HG02970 (cell line): ENCODE measurements around the gene PAK6.

Experiments
- ATAC-seq: cut with Tn5 transposase; IDR thresholded peaks from one replicate; pipeline ENCODE4 v1.9.1; 2021; ENCODE audit warnings: mild to moderate bottlenecking, moderate library complexity, moderate number of reproducible peaks; ENCODE audit not compliant: unreplicated experiment, low FRiP score

Gene PAK6

DNA sequence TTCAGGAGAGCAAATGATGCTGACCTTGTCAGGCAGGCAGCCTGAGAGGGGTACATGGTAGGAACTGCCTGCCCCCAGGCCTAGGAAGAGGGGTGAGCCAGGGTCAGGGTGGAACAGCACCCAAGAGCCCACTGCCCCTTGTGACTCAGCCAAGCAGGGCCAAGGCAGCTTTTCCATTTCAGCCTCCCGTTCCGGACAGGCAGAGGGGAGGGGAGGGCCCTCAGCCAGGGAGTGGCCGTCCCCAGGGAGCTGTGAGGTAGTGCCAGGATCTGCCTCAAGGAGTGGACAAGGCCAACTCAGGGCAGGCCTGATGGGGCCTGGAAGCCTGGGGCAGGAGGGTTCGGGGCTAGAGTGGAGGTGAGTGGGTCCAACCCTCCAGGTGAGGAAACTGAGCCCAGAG is 49.1 kb downstream of the PAK6 start:
- ATAC-seq: no peak

DNA sequence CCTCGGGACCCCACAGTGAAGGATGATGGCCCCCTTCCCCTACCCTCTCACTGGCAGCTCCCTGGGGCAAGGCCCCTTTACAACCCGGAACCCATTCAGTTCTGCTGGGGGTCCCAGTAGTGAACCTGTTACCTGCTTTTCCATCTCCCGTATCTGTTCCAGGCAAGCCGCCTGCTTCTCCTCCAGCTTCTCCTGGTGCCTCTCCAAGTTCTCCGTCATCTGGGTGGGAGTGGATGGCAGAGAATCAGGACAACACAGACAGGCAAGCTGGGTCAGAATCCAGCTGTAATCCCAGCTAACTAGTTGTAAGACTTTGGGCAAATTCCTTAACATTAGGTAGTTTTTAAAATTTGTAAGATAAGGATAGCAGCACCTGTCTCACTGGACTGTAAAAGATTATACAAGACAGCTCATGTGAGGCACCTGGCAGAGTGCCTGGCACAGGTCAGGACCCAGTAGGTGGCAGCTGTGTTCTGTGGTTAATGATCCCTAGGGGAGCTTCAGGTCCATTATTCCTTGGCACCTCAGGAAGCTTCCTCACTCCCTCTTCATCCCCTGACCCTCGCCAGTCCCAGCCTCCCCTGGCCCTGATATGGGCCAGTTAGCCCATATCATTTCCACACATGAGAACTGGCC is 50.4 kb downstream of the PAK6 start:
- no peak for ATAC-seq

DNA sequence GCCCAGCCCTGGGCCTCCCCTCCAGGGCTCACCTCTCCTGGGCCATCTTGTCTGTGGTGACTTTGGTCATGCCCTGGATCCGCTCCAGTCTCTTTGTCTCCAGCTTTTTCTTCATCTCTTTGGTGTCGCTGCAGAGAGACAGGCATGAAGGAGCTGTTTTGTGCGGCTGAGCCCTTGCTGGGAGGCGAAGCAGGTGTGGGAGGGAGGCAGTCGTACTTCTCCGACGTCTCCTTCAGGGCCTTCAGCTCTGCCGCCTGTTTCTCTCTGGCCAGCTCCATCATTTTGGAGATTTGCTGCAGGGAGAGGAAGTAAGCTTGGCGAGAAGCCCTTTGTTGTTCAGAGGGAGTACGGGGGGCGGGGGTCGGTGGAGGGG is 51.7 kb downstream of the PAK6 start:
- no peak for ATAC-seq

DNA sequence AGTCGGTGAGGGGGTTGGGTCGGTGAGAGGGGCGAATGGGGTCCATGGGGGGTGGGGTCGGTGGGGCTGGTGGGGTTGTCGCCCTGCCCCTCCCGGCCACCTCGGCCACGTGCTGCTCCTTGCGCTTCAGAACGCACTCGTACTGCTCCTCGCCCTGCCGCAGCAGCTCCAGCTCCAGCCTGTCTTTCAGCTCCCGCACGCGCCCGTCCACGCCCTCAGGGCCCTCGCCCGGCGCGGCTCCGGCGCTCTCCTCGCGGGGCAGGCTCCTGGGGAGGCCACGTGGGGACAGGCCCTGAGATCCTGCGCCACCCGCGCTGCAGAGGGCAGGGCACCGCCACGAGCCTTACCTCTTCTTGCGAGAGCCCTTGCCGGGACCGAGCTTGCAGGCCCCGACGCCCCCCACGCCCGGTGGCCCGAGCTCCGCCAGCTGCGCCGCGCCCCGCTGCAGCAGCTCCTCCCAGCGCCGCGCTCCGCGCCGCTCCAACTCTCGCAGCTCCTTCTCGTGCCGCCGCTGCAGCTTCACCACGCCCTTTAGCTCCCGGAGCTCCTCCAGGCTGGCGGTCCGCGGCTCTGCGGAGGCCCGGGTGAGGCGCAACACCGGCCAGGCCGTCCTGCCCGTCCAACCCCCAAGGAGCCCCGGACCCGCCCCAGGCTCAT is 52.2 kb downstream of the PAK6 start:
- no peak for ATAC-seq

DNA sequence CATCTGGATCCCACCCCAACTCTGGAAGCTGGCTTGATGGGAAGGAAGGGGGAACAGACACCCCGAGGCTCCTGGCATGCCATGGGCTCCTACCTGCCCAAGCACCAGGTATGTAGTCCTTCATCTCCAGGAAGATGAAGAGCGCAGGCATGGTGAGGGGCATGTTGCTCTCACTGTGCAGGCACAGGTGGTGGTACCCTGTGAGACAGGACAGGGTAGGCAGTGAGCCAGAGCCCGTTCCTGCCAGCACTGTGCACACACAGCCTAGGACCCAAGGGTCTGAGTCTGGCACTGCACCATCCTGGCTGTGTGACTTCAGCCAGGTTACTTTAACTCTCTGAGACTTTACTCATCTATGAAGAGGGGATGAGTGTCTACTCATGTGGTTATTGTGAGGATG is 53.4 kb downstream of the PAK6 start:
- ATAC-seq: no peak

- no peak for ATAC-seq
Observed at GRCh38 chr15:40293006-40293405, 54.1 kb downstream of the PAK6 start.

DNA sequence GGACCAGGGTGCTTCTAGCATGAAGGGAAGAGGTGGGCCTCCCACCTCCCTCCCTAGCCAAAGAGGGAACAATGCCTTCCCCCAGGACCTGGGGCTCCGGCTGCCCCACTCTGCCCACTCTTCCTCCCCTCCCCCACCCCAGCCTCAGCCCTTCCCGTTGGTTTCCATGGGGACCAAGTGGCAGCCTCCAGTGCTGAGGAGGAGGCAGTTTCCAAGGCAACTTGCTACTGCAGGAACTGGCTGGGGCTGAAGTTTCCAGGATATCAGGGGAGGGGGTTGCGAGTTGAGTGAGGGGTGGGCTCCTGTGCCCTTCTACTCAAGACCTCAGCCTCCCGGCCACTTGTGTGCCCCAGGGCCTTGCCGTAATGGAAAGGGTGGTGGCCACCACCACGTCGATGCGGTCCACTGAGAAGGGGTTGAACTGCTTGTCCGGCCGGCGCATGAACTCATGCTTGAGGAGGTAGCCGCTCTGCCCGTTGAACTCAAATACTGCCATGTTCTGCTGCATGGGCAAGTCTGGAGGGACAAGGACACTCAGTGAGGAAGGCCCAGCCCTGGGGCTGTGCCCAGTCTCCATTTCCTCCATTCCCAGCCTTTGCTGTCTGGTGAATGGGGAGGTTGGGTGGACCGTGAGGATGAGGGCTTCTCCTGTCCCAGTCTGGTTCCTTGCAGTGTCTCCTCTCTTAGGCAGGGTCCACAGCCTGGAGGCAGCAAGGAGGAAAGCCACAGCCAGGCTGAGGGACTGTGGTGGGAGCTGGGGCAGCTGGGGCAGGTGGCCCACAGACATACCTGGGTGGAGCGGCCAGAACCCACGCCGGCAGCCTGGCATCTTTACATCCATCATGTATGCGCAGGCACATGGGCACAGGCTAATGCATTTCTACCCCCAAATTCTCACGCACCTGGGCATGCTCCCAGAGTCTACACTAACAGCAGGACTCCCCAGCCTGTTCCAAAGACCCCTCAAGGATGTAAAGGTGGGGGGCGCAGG is 55.3 kb downstream of the PAK6 start:
- ATAC-seq: no peak

- no peak for ATAC-seq
Observed at GRCh38 chr15:40295297-40295696, 56.4 kb downstream of the PAK6 start.

DNA sequence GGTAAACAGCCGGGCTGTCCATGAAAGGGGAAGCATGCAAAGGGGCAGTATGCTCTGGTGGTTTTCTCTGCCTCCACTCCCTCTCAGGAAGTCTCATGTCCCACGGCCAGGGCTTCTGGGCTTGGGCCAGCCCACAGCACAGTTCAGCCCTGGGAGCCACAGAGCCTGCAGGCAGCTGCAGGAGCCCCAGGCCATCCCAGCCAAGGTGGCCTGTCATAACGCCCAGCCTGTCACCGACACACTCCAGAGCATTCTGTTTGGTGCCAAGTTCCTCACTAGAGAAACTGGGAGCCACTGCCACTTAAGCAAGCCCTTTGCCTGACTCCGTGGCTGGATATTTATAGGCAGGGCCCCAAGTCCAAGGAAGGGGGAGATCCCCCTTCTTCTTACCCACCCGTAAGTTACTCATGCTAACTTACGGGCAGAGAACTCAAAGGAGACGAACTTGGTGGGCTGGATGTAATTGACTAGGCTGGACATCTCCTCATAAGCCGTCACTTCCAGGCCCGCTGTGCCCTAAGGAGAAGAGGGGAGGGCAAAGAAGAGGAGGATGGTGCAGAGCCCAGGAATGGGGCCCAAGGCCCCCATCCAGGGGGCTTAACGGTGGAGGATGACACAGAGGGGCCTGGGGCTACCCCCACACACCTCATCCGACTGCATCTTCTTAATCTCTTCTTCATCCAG is 57.2 kb downstream of the PAK6 start:
- ATAC-seq: no peak

DNA sequence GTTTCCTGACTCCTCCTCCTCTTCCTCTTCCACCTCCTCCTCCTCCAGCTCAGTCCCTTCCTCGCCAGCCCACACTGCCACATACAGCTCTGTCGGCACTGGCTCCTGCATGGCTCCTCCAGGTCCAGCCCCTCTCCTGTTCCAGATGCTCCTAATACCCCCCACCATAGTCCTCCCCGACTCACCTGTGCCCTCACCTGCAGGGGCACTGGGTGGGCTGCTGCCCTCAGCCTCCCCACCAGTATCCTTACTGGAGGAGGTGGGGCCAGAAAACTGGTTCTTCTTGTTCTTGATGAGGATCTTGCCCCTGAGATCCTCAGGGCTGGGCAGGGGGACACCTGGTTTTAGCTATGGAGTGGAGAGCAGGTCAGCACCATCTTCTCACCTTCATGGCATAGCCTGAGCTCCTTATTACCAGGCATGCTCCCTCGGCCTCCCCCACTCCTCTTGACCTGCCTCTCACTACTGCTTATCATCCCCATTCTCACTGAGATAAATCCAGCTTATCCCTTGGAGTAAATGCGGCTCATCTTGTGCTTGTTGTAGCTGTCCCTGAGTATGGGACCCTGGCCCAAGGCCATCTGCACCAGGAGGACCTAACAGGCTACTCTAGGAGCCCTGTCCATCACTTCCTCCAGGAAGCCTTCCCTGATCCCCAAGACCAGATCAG is 57.8 kb downstream of the PAK6 start:
- ATAC-seq: no peak

- no peak for ATAC-seq
Observed at GRCh38 chr15:40297356-40297755, 58.5 kb downstream of the PAK6 start.

DNA sequence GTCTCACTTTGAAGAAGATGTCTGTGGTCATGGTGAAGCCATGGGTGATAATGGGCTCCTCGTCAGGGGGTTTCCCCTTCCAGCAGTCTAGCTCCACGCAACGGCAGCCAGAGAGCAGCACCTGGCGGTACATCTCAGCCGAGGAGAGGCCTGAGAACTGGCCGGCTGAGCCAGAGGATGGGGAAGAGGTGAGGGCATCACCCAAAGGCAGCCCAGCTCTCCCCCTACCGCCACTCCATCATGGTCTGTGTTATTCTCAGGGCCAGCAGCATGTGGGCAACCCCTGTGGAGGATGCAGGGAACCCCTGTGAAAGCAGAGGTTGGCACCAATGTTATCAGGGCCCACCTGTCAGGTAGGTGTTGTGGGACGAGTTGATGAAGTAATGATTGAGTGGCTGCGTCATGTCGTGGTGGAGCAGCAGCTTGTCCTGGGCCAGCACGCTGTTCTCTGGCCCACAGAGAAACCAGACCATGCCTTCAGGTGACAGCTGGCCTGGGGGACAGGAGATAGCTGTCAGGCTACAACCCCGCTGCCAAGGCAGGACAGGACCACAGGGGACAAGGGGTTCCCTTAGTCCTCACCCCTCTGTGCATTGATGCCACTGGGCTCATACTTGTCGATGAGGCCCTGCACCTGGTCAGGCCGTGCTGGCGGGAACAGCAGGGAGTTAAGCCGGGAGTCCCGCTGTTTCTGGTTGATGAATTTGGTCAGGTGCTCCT is 59.5 kb downstream of the PAK6 start:
- no peak for ATAC-seq

DNA sequence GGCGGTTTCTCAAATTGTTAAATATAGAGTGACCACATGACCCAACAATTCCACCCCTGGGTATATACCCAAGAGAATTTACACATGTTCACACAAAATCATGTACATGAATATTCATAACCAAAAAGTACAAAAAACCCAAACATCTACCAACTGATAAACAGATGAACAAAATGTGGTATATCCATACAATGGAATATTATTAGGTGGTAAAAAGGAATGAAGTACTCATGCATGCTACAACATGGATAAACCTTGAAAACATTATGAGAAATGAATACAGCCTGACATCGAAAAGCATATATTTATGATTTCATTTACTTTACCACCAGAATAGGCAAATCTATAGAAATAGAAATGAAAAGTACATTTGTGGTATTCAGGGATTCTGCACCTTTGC is 61.5 kb downstream of the PAK6 start:
- no peak for ATAC-seq

GRCh38 chr15:40300771-40301170 is 61.9 kb downstream of the PAK6 start:
- ATAC-seq: no peak

DNA sequence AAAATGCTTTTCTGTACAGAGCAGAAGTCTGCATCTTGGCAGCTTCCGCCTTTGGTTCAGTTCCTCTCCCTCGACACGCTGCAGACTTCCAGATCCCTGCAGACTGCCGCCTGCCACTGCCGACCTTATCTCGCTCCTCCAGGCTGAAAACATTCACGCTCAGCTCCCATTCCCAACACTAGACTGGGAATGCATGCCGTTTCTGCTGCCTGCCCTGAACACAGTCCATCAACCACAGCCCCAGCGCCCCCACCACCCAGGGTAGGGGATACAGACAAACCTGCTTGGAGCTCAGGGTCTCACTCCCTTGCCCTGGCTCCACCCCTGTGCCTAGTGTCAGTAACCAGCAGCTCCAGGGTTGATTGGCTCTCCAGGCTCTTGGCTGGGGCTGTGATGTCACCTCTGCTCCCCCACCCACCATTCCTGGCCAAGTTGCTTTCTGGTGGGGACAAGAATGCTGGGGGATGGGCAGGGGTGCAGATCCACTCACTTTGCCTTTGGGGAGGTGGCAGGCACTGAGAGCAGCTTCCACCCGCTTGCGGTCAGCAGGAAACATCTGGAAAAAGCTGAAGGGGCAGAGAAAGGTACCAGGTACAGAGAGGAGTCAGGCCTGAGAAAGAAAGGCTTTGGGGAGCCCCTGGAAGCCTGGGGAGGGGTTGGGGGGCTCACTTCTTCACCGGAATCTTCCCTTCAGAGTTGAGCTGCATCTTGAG is 62.8 kb downstream of the PAK6 start:
- ATAC-seq: no peak

- no peak for ATAC-seq
Observed at GRCh38 chr15:40302288-40302886, 63.5 kb downstream of the PAK6 start.

- ATAC-seq: no peak
Observed at GRCh38 chr15:40302981-40303380, 64.1 kb downstream of the PAK6 start.

GRCh38 chr15:40303576-40303975 is 64.7 kb downstream of the PAK6 start:
- ATAC-seq: no peak

- ATAC-seq: no peak
Observed at GRCh38 chr15:40305281-40305680, 66.4 kb downstream of the PAK6 start.
